NCI-H1417 treated with DMSO at 0.1 percent for 48 hours (cell line): ENCODE results near the gene NHERF2.

Experiments used
- DNase-seq: peaks from one replicate; lab custom pipeline; 2025; lab: John Stamatoyannopoulos, UW

NHERF2 gene

GRCh38 chr16:2026461-2027023, at the start of gene NHERF2:
Gene NHERF2, plus strand, starts transcription at chr16:2026902. Its CDS starts 104 bp downstream, at chr16:2027006.
- DNase-seq, result no peak

GRCh38 chr16:1976951-1977874, 49.5 kb upstream of the NHERF2 start:
- DNase-seq, result no peak

- no peak for DNase-seq
These were observed 48.8 kb upstream of the NHERF2 start for GRCh38 chr16:1977875-1978268.

- DNase-seq, result no peak
These were observed 48.1 kb upstream of the NHERF2 start for GRCh38 chr16:1978476-1979120.

GRCh38 chr16:1979271-1980029, 47.3 kb upstream of the NHERF2 start:
- DNase-seq, result no peak

GRCh38 chr16:1980030-1980769, 46.5 kb upstream of the NHERF2 start:
- no peak for DNase-seq

- no peak for DNase-seq
These were observed 46.0 kb upstream of the NHERF2 start for GRCh38 chr16:1980770-1981087.

GRCh38 chr16:1981398-1981836, 45.3 kb upstream of the NHERF2 start, which contains the start of gene NOXO1:
Gene NOXO1, minus strand, starts transcription at chr16:1981469. Its CDS starts 290 bp downstream, at chr16:1981179.
- no peak for DNase-seq

- no peak for DNase-seq
These were observed 44.7 kb upstream of the NHERF2 start for GRCh38 chr16:1982013-1982433.

- DNase-seq, result no peak
These were observed 43.6 kb upstream of the NHERF2 start for GRCh38 chr16:1982991-1983543.

- DNase-seq, result peak; percentile 38
These were observed 43.0 kb upstream of the NHERF2 start, which contains the start of gene GFER for GRCh38 chr16:1983544-1984346. Gene GFER, plus strand, starts transcription at chr16:1984193. Its CDS starts 26 bp downstream, at chr16:1984219.

- DNase-seq, result no peak
These were observed 42.1 kb upstream of the NHERF2 start for GRCh38 chr16:1984347-1985225.

- DNase-seq, result no peak
These were observed 41.1 kb upstream of the NHERF2 start for GRCh38 chr16:1985466-1986150.

- DNase-seq, result no peak
These were observed 39.5 kb upstream of the NHERF2 start for GRCh38 chr16:1987198-1987597.

- no peak for DNase-seq
These were observed 37.2 kb upstream of the NHERF2 start, which contains the start of gene SYNGR3 for GRCh38 chr16:1989209-1990100. Gene SYNGR3, plus strand, starts transcription at chr16:1989970. Its CDS starts 133 bp downstream, at chr16:1990103.

GRCh38 chr16:1990101-1990350, 36.7 kb upstream of the NHERF2 start:
- DNase-seq, result no peak

GRCh38 chr16:1990351-1991134, 36.2 kb upstream of the NHERF2 start:
- DNase-seq, result no peak
